ENCODE measurements around the gene IER5. TPM values are rescaled to one million over a fixed set of nuclear protein-coding genes. Genes with fewer than 3 reads are reported as not detected.

The IER5 gene
- polyA plus RNA-seq, 2 of the 4 experiments (the other 2 are of a cell fraction) = 26.8 to 40.2 TPM

GRCh38 chr1:181062836-181063428 lies 25.6 kb upstream of the IER5 start:
- FAIRE-seq = no peak
- CTCF ChIA-PET = interaction anchor here (1.3 to 1.7 kb wide), 4 partner anchors 20 to 79 kb away, joined by 3 to 7 read pairs (median 6); no protein-coding TSS in a partner anchor

DNA sequence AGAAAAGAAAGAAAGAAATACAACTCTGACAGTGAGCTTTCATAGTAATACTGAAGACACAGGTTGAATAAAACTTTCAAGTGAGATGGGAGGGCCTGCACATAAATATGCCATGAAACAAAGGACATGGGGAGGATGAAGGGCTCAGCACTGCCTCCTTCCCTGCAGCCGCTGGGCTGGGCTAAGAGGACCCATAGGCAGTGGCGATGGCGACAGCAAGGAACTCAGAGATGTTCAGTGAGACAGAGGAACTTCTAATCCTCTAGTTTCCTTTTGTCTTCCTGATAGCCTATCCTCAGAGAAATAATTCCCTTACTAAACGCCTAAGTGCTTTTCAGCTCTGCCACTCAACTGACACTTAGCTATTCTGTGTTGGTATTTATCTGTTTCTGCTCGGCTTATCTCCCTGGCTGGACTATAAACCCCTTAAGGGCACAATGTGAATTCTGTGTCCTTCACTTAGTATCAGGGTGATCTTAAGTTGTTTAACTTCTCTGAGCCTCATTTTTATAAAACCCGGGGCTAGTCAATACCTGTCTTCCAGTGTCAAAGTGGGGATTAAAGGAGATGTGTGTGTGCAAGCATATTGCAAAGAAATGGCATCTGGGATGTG lies 24.4 kb upstream of the IER5 start:
- TF ChIP-seq NFE2L2 (conservative IDR thresholded peaks at IDR 0.05; ENCODE audit: low read length) = no peak
- no peak for TF ChIP-seq KDM1A (IDR thresholded peaks at IDR 0.05; ENCODE audit: low read depth)
- TF ChIP-seq EHF (CRISPR knock-in tag; IDR thresholded peaks at IDR 0.05) = no peak
- TF ChIP-seq ATOH8 (CRISPR knock-in tag; IDR thresholded peaks at IDR 0.05; ENCODE audit: low read depth) = no peak
- TF ChIP-seq, protein P1, sequence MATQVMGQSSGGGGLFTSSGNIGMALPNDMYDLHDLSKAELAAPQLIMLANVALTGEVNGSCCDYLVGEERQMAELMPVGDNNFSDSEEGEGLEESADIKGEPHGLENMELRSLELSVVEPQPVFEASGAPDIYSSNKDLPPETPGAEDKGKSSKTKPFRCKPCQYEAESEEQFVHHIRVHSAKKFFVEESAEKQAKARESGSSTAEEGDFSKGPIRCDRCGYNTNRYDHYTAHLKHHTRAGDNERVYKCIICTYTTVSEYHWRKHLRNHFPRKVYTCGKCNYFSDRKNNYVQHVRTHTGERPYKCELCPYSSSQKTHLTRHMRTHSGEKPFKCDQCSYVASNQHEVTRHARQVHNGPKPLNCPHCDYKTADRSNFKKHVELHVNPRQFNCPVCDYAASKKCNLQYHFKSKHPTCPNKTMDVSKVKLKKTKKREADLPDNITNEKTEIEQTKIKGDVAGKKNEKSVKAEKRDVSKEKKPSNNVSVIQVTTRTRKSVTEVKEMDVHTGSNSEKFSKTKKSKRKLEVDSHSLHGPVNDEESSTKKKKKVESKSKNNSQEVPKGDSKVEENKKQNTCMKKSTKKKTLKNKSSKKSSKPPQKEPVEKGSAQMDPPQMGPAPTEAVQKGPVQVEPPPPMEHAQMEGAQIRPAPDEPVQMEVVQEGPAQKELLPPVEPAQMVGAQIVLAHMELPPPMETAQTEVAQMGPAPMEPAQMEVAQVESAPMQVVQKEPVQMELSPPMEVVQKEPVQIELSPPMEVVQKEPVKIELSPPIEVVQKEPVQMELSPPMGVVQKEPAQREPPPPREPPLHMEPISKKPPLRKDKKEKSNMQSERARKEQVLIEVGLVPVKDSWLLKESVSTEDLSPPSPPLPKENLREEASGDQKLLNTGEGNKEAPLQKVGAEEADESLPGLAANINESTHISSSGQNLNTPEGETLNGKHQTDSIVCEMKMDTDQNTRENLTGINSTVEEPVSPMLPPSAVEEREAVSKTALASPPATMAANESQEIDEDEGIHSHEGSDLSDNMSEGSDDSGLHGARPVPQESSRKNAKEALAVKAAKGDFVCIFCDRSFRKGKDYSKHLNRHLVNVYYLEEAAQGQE (IDR thresholded peaks at IDR 0.05) = no peak
- no peak for TF ChIP-seq JUNB (IDR thresholded peaks at IDR 0.05)
- no peak for TF ChIP-seq CEBPB (IDR thresholded peaks at IDR 0.05)
- no peak for TF ChIP-seq NPAS2 (CRISPR knock-in tag; IDR thresholded peaks at IDR 0.05; ENCODE audit: borderline replicate concordance)
- TF ChIP-seq, protein P2, sequence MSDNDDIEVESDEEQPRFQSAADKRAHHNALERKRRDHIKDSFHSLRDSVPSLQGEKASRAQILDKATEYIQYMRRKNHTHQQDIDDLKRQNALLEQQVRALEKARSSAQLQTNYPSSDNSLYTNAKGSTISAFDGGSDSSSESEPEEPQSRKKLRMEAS (IDR thresholded peaks at IDR 0.05) = no peak
- TF ChIP-seq EP300 (IDR thresholded peaks at IDR 0.05) = no peak
- Histone ChIP-seq H3K4me1 (no peaks in the 10 kb centered on the region), H3K9me3 (no peaks in the 10 kb centered on the region; the same call in 2 of the 3 replicates), H3K4me2 (no peak overlapping the region), H3K4me3 (no peak overlapping the region), H3K27ac (0 out of 6 replicates have a peak overlapping the region, but pooled peaks of 1 of the 2 experiments have one; percentile 2)
- peak in 1 of 2 experiments; percentile 37; a peak in 3 of 6 replicates for ATAC-seq
- 76% methylated on average over 6 of the region's 6 CpGs for WGBS (ENCODE audit: missing lambda C conversion rate)
- ChIA-PET CTCF (interaction anchor here (0.7 kb wide), 1 partner anchor 158 kb away, joined by 3 read pairs; no protein-coding TSS in a partner anchor), POLR2A (no interaction called here)
- no peak for FAIRE-seq
- no peak for DNase-seq (ENCODE audit: low read depth in 1 of 2, low spot score in 1 of 2)

More at GRCh38 chr1:181062836-181063428, 25.6 kb upstream of the IER5 start:
- Histone ChIP-seq H3K4me1 (no peaks in the 10 kb centered on the region), H3K9me3 (no peaks in the 10 kb centered on the region; the same call in 2 of the 3 replicates), H3K27ac (no peak overlapping the region), H3K4me3 (no peak overlapping the region), H3K4me2 (no peak overlapping the region)
- TF ChIP-seq HOXB13 (CRISPR knock-in tag; IDR thresholded peaks at IDR 0.05; ENCODE audit: low read depth) = no peak
- TF ChIP-seq HES2 (IDR thresholded peaks at IDR 0.05) = no peak
- TF ChIP-seq, protein P3, sequence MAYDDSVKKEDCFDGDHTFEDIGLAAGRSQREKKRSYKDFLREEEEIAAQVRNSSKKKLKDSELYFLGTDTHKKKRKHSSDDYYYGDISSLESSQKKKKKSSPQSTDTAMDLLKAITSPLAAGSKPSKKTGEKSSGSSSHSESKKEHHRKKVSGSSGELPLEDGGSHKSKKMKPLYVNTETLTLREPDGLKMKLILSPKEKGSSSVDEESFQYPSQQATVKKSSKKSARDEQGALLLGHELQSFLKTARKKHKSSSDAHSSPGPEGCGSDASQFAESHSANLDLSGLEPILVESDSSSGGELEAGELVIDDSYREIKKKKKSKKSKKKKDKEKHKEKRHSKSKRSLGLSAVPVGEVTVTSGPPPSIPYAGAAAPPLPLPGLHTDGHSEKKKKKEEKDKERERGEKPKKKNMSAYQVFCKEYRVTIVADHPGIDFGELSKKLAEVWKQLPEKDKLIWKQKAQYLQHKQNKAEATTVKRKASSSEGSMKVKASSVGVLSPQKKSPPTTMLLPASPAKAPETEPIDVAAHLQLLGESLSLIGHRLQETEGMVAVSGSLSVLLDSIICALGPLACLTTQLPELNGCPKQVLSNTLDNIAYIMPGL (CRISPR knock-in tag; IDR thresholded peaks at IDR 0.05; ENCODE audit: borderline replicate concordance) = no peak
- TF ChIP-seq MYC (IDR thresholded peaks at IDR 0.05; ENCODE audit: borderline replicate concordance, low read length) = no peak
- TF ChIP-seq SREBF2 (IDR thresholded peaks at IDR 0.05) = no peak
- no peak for TF ChIP-seq EP300 (IDR thresholded peaks at IDR 0.05)
- no peak; a peak in 1 of 6 replicates for ATAC-seq
- WGBS (ENCODE audit: missing lambda C conversion rate) = 76% methylated on average over 6 of the region's 6 CpGs
- POLR2A ChIA-PET = no interaction called here
- no peak for DNase-seq (ENCODE audit: low read depth in 1 of 2, low spot score in 1 of 2)
